Peyer's patch (tissue), 4 donors: Measurements from ENCODE around the gene NLRP9.

Source experiments
- CTCF ChIP-seq, 6 experiments: fragments of 450-650 bp in 4 of 6; fragments of 200-600 bp in 2 of 6; sonication (generic) in 1 of 6; IDR thresholded peaks; one replicate each; pipeline ENCODE4 v1.5.1; 2017 to 2019; ENCODE audit warnings: antibody characterized with exemption in 6 of 6, mild to moderate bottlenecking in 3 of 6, moderate library complexity in 1 of 6
- POLR2A ChIP-seq, 2 donors: fragments of 450-650 bp; IDR thresholded peaks; one replicate each; pipeline ENCODE4 v1.5.1; 2017; ENCODE audit warnings: antibody characterized with exemption in 2 of 2, mild to moderate bottlenecking in 2 of 2, moderate library complexity in 2 of 2

- TF ChIP-seq CTCF (IDR thresholded peaks at IDR 0.05), result no peak
- no peak for TF ChIP-seq POLR2A (IDR thresholded peaks at IDR 0.05)
These were observed at the start of gene NLRP9 for GRCh38 chr19:55738302-55738701.
